ENCODE data around the gene CDC37.

- TF ChIP-seq POLR2A (IDR thresholded peaks at IDR 0.05), result no peak
- no peak for TF ChIP-seq CTCF (IDR thresholded peaks at IDR 0.05)
Observed at GRCh38 chr19:10353793-10354391, 49.5 kb downstream of the CDC37 start.

Data from heart left ventricle (tissue), 13 donors.